NCI-H2227 treated with DMSO at 0.1 percent for 48 hours (cell line): ENCODE data around the gene CLCF1.

ENCODE experiments used
- DNase-seq: peaks from one replicate; lab custom pipeline; 2025; lab: John Stamatoyannopoulos, UW

The CLCF1 gene

GRCh38 chr11:67374571-67375281 lies 1.3 kb upstream of the CLCF1 start:
- DNase-seq = no peak

- DNase-seq = no peak
These were observed 511 bp upstream of the CLCF1 start for GRCh38 chr11:67373648-67374570.

- no peak for DNase-seq
These were observed 941 bp downstream of the CLCF1 start for GRCh38 chr11:67372321-67372992.

GRCh38 chr11:67371911-67372320 lies 1.5 kb downstream of the CLCF1 start:
- DNase-seq = no peak

GRCh38 chr11:67371189-67371910 lies 2.0 kb downstream of the CLCF1 start:
- no peak for DNase-seq

- DNase-seq = no peak
These were observed 2.9 kb downstream of the CLCF1 start for GRCh38 chr11:67370351-67371076.

GRCh38 chr11:67369801-67370284 lies 3.6 kb downstream of the CLCF1 start:
- DNase-seq = no peak

GRCh38 chr11:67369275-67369674 lies 4.1 kb downstream of the CLCF1 start:
- DNase-seq = no peak

- DNase-seq = no peak
These were observed 4.8 kb downstream of the CLCF1 start for GRCh38 chr11:67368621-67369020.

GRCh38 chr11:67367761-67368227 lies 5.6 kb downstream of the CLCF1 start:
- no peak for DNase-seq

- no peak for DNase-seq
These were observed 6.2 kb downstream of the CLCF1 start for GRCh38 chr11:67366961-67367760.

- no peak for DNase-seq
These were observed 6.9 kb downstream of the CLCF1 start for GRCh38 chr11:67366546-67366945.

- DNase-seq = no peak
These were observed 7.5 kb downstream of the CLCF1 start for GRCh38 chr11:67365736-67366444.

GRCh38 chr11:67364783-67365722 lies 8.3 kb downstream of the CLCF1 start:
- DNase-seq = no peak

- no peak for DNase-seq
These were observed 9.2 kb downstream of the CLCF1 start for GRCh38 chr11:67364169-67364568.

GRCh38 chr11:67357831-67358670 lies 15.3 kb downstream of the CLCF1 start:
- no peak for DNase-seq

GRCh38 chr11:67356864-67357561 lies 16.4 kb downstream of the CLCF1 start:
- DNase-seq = peak; percentile 68
